ENCODE results near the gene DBH.

DNA sequence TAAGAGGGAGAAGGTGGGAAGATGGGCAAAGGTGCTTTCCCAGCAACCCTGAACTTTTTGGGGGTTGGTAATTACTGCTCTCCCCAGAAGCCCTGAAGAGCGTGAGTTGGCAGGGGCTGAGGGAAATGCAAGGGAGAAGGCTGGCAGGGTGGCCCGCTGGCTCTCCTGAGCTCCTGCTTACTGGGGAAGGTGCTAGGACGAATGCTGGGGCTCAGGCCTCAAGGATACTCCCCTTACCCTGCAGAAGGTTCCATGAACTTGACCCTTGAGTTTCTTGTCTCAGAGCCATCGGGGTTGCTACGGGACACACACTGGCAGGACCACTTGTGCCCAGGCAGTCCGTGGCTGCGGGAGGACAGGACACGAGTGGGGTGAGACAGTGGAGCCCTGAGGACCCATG, 28.2 kb upstream of the DBH start:
- TF ChIP-seq CTCF (IDR thresholded peaks at IDR 0.05) (no peak), POLR2A (IDR thresholded peaks at IDR 0.05) (no peak), EP300 (IDR thresholded peaks at IDR 0.05) (no peak), POLR2AphosphoS5 (IDR thresholded peaks at IDR 0.05) (no peak)

Measured in stomach (tissue), 4 donors.